Brain microvascular endothelial cell (primary cell): ENCODE results near the gene LRRFIP2.

Experiments
- DNase-seq: peaks from one replicate; pipeline ENCODE4 v3.0.0-alpha.2; 2020
- H3K27ac ChIP-seq: fragments of 250-450 bp; sonication (Bioruptor Pico); 2 replicates; pipeline ENCODE4 v1.5.1; 2020; ENCODE audit warnings: mild to moderate bottlenecking, moderate library complexity
- H3K27me3 ChIP-seq: fragments of 250-450 bp; sonication (Bioruptor Pico); replicated peaks from 2 replicates; pipeline ENCODE4 v1.5.1; 2020; ENCODE audit warnings: mild to moderate bottlenecking
- H3K36me3 ChIP-seq: fragments of 250-450 bp; sonication (Bioruptor Pico); replicated peaks from 2 replicates; pipeline ENCODE4 v1.5.1; 2020; ENCODE audit warnings: mild to moderate bottlenecking
- H3K4me3 ChIP-seq: 2 replicates; pipeline ENCODE4 v1.5.1; 2011; ENCODE audit warnings: low read depth, mild to moderate bottlenecking, control low read depth, low read length, moderate library complexity
- CTCF ChIP-seq: IDR thresholded peaks from 2 replicates; pipeline ENCODE4 v1.5.1; 2011; ENCODE audit warnings: low read depth, mild to moderate bottlenecking, moderate library complexity, low read length, control low read depth, inconsistent platforms; ENCODE audit errors: missing control alignments
- in situ Hi-C: cut with HindIII; loops from 2 replicates; pipeline ENCODE4 v1.10.0; 2017; ENCODE audit warnings: low sequenced_read_pairs, low pct_ligation_motif_present

Gene LRRFIP2

DNA sequence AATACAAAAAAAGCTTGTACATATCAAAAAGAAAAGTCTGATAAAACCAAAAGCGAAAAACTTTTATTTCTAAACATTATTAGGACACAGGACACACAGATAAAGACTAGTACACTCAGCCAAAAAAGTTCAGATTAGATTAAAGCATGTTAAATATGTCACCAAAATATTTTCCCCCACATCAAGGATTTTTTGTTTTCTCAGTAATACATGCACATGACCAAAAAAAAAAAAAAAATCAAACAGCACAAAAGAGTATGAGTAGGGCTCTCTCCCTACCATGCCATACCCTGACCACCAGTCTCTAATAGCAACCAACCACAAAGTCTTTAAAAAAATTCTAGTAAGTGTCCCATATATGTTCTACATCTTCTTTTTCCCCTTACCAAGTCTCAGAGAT, 77.4 kb downstream of the LRRFIP2 start:
- in situ Hi-C loops: no loop called here
- DNase-seq: no peak

DNA sequence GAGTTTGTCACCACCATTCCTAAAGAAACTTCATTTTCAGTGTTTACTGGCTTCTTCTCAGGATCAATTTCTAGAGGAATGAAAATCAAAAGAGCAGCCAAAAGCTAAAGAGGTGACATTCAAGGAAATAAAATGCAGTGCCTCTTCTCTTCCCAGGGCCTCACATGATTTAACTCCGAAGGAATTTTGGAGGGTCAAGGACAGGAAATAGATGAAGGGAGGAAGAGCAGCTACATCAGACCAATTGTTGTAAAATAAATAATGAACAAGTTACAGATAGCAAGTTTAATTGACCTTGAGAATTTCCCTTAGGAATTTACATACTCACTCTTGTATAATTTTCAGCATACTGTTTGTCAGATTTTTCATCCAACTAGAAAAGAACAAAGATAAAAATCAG, 78.1 kb downstream of the LRRFIP2 start:
- peak; percentile 46 for DNase-seq
- no peaks in the 10 kb centered on the region for H3K36me3 ChIP-seq
- H3K4me3 ChIP-seq: no peak overlapping the region
- TF ChIP-seq CTCF: no peak
- no peaks in the 10 kb centered on the region for H3K27me3 ChIP-seq
- in situ Hi-C loops: no loop called here
- H3K27ac ChIP-seq: peak overlapping the region; percentile 67

More for the DNA sequence above, 77.4 kb downstream of the LRRFIP2 start:
- Histone ChIP-seq H3K36me3 (no peaks in the 10 kb centered on the region), H3K27ac (peak overlapping the region; percentile 67), H3K27me3 (no peaks in the 10 kb centered on the region), H3K4me3 (no peak overlapping the region)
- no peak for TF ChIP-seq CTCF

DNA sequence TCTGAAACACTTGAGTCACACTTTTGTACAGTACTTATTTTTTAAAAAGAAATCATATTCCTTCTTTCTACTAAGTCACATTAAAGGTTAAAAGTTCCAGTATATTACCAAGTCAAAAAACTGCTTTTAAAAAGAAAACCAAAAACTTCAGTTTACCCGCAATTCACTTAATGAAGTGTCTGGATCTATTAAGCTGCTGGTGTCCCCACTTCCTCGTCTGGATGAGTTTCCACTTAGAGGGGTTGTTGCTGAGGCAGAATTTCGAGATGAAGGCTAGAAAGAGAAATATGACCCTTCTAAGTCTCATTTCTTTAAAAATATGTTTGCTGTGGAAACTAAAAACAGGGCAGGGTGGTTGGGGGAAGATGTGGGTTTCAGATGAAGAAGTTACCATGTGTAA, 79.7 kb downstream of the LRRFIP2 start:
- Histone ChIP-seq H3K4me3 (no peak overlapping the region), H3K27me3 (no peaks in the 10 kb centered on the region), H3K27ac (no peak overlapping the region), H3K36me3 (peaks cover 6% of the 10 kb centered on the region)
- TF ChIP-seq CTCF: no peak
- no peak for DNase-seq
- in situ Hi-C loops: no loop called here

- no peak for TF ChIP-seq CTCF
Measured at GRCh38 chr3:37093481-37093880, 80.9 kb downstream of the LRRFIP2 start.

DNA sequence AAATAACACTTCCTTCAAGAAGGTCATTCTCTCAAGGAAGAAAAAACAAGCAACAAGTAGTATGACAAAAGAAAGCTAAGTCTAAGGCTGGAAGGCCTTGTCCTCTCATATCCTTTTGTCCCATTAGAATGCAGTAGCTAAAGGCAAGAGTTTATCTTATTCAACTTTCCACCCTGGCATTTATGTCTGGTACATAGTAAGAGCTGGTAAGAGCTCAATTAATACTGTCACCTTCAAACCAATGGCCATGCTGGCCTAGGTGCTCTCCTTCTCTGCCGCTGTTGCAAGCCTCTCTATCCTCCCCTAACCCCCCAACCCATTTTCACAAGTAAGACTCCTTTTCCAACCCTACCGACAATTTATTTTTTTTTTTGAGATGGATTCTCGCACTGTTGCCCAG, 81.9 kb downstream of the LRRFIP2 start:
- Histone ChIP-seq H3K27ac (no peak overlapping the region), H3K4me3 (no peak overlapping the region), H3K36me3 (peaks cover 6% of the 10 kb centered on the region), H3K27me3 (no peaks in the 10 kb centered on the region)
- in situ Hi-C loops: no loop called here
- no peak for TF ChIP-seq CTCF
- DNase-seq: no peak

More at GRCh38 chr3:37093481-37093880, 80.9 kb downstream of the LRRFIP2 start:
- Histone ChIP-seq H3K4me3 (no peak overlapping the region), H3K27me3 (no peaks in the 10 kb centered on the region), H3K27ac (peak overlapping the region; percentile 1), H3K36me3 (peaks cover 6% of the 10 kb centered on the region)
- in situ Hi-C loops: no loop called here
- DNase-seq: peak; percentile 27

DNA sequence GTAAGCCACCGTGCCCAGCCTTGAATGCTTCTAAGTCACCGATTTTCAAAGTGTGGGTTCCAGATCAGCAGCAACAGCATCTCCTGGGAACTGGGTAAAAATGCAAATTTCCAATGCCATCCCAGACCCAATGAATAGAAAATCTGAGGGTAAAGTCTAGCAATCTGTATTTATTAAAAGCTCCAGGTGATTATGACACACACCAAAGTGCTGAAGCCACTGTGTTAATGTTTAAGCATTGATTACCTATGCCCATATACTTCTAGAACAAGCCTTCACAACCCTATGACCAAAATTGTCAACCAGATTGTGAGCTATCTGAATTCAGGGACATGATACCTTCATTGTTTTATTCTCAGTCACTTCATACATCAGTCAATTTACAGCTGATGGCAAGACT, 86.5 kb downstream of the LRRFIP2 start:
- in situ Hi-C loops: no loop called here
- Histone ChIP-seq H3K27me3 (no peaks in the 10 kb centered on the region), H3K36me3 (peaks cover 6% of the 10 kb centered on the region), H3K27ac (no peak overlapping the region), H3K4me3 (no peak overlapping the region)
- no peak for DNase-seq
- TF ChIP-seq CTCF: no peak
